Skin epidermis (tissue), 12 donors: ENCODE measurements around the gene PRDM7.

Experiments used
- H3K27ac ChIP-seq, 21 experiments: fragments of 200-600 bp; sonication (generic) in 11 of 21; one replicate each; pipeline ENCODE4 v1.5.0; 2020; ENCODE audit warnings: mild to moderate bottlenecking in 3 of 21, inconsistent platforms in 2 of 21, moderate library complexity in 2 of 21
- H3K4me3 ChIP-seq, 7 experiments: fragments of 200-600 bp; sonication (generic) in 2 of 7; one replicate each; pipeline ENCODE4 v1.5.0; 2020; ENCODE audit warnings: inconsistent platforms in 2 of 7, mild to moderate bottlenecking in 2 of 7, moderate library complexity in 1 of 7

Gene PRDM7

DNA sequence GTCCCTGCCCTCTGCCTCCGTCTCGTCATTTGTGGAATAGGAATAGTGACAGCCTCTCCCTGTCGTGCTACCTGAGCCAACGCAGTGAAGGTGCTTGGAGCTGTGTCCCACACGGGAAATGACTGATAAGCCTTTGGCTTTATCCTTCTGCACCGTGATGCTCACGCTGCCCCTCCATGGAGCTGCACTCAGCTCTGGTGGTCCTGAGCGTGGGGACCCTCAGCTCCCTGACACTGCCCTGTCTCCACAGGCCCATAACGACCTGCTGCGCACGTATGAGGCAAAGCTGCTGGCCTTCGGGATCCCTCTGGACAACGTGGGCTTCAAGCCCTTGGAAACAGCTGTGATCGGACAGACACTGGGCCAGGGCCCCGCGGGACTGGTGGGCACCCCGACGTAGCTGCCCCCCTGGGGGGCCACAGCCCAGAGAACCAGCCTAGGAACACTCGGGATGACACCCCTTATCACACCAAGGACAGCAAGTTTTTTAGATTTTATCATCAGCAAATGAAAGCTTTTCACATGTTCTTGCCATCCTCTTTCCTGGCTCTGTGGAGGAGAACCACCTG, 34.1 kb downstream of the PRDM7 start:
- H3K27ac ChIP-seq: peak overlapping the region in 1 of 21 experiments; percentile 31
- no peak overlapping the region for H3K4me3 ChIP-seq

GRCh38 chr16:90041896-90042473, 35.1 kb downstream of the PRDM7 start:
- H3K27ac ChIP-seq: no peak overlapping the region

GRCh38 chr16:90040152-90041023, 36.7 kb downstream of the PRDM7 start:
- H3K27ac ChIP-seq: no peak overlapping the region
- no peak overlapping the region for H3K4me3 ChIP-seq

More at GRCh38 chr16:90041896-90042473, 35.1 kb downstream of the PRDM7 start:
- H3K4me3 ChIP-seq: no peak overlapping the region

- H3K27ac ChIP-seq: no peak overlapping the region
- no peak overlapping the region for H3K4me3 ChIP-seq
These were observed 39.9 kb downstream of the PRDM7 start for GRCh38 chr16:90037276-90037675.

DNA sequence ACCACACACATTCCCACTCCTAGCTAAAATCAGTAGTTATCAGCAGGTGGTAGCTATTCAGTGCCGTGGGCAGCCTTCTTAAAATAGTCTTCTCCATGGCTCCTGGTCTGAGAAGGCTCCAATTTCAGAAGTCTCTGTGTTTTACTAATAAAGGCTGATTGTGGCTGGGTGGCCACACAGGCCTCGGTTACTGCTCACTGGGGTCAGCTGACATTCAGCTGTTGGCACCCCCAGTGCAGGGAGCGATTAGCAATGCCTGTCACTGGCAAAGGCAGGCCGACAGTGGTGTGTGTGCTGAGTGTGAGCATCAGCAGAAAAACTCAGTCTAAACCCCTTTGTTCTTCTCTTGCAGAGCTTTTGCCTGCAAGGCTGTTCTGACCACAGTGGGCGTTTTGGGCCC, 41.2 kb downstream of the PRDM7 start:
- H3K4me3 ChIP-seq: no peak overlapping the region
- H3K27ac ChIP-seq: no peak overlapping the region

DNA sequence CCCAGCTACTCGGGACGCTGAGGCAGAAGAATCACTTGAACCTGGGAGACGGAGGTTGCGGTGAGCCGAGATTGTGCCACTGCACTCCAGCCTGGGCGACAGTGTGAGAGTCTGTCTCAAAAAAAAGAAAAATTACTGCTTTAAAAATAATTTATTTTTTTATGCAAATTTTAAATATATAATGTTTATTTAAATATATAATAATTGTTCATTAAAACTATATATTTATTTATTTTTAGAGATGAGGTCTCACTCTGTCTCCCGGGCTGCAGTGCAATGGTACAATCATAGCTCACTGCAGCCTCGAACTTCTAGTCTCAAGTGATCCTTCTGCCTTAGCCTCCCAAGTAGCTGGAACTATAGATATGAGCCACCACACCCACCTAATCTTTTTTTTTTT, 42.6 kb downstream of the PRDM7 start:
- no peak overlapping the region for H3K4me3 ChIP-seq
- H3K27ac ChIP-seq: no peak overlapping the region

DNA sequence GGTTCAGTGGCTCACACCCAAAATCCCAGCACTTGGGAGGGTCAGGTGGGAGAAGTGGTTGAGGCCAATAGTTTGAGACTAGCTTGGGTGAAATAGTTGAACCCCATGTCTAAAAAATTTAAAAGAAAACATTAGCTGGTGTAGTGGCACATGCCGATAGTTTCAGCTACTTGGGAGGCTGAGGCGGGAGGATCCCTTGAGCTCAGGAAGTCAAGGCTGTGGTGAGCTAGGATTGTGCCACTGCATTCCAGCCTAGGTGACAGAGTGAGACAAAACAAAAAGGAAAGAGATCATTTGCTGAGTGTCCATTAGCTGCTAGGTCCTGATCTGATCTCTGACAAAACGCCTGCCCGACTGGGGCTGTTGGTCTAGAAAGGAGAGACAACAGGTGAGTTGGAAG, 43.7 kb downstream of the PRDM7 start:
- H3K27ac ChIP-seq: no peak overlapping the region

GRCh38 chr16:90032674-90033331, 44.3 kb downstream of the PRDM7 start:
- H3K4me3 ChIP-seq: no peak overlapping the region
- H3K27ac ChIP-seq: no peak overlapping the region

More for the DNA sequence above, 43.7 kb downstream of the PRDM7 start:
- H3K4me3 ChIP-seq: no peak overlapping the region

DNA sequence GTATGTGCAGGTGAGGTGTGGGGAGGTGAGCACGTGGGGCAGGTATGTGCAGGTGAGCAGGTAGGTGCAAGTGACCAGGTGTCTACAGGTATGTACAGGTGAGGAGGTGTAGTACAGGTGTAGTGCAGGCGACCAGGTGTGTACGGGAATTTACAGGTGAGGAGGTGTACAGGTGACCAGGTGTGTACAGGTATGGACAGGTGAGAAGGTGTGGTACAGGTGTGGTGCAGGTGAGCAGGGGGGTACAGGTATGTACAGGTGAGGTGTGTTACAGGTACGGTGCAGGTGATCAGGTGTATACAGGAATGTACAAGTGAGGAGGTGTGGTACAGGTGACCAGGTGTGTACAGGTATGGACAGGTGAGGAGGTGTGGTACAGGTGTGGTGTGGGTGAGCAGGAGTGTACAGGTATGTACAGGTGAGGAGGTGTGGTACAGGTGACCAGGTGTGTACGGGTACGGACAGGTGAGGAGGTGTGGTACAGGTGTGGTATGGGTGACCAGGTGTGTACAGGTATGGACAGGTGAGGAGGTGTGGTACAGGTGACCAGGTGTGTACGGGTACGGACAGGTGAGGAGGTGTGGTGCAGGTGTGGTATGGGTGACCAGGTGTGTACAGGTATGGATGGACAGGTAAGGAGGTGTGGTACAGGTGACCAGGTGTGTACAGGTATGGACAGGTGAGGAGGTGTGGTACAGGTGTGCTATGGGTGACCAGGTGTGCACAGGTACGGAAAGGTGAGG, 45.0 kb downstream of the PRDM7 start:
- H3K27ac ChIP-seq: no peak overlapping the region
- no peak overlapping the region for H3K4me3 ChIP-seq

- H3K4me3 ChIP-seq: no peak overlapping the region
- no peak overlapping the region for H3K27ac ChIP-seq
These were observed 45.8 kb downstream of the PRDM7 start for GRCh38 chr16:90031186-90031930.

GRCh38 chr16:90028985-90029384, 48.1 kb downstream of the PRDM7 start:
- Histone ChIP-seq H3K27ac (no peak overlapping the region), H3K4me3 (no peak overlapping the region)

DNA sequence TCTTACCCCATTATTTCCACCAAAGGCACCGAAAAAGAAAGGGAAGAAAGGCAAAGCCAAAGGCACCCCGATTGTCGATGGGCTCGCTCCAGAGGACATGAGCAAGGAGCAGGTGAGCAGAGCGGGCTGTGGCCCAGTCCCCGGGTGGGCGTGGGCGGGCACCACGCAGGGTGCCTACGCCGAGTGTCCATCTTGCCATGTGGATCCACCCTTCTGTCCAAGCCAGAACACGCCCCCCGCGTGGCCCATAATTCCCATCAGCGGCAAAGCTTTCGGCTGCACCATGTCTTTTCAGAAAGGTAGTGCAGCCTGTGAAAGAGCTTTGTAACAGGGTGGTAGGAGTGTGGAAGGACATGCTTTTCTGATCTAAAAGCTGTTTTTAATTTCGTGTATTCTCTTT, 49.5 kb downstream of the PRDM7 start:
- Histone ChIP-seq H3K27ac (no peak overlapping the region), H3K4me3 (no peak overlapping the region)

DNA sequence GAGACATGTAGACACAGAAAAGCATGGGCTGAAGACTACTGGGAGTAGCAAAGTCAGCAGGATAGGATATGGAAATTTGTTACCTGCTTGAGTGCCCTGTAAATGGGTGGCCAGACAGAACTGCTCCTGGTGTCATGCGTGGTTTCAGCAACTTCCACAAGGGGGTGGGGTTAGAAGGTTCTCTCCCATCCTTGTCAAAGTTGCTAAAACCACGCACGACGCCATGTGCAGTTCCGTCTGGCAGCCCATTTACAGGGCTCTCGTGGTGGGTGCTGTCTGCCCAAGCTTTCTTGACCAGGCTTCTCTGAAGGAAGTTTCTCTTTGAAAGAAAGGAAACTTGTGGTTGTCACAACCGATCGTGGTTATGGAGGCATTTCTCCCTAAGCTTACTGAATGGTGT, 51.0 kb downstream of the PRDM7 start:
- no peak overlapping the region for H3K27ac ChIP-seq

DNA sequence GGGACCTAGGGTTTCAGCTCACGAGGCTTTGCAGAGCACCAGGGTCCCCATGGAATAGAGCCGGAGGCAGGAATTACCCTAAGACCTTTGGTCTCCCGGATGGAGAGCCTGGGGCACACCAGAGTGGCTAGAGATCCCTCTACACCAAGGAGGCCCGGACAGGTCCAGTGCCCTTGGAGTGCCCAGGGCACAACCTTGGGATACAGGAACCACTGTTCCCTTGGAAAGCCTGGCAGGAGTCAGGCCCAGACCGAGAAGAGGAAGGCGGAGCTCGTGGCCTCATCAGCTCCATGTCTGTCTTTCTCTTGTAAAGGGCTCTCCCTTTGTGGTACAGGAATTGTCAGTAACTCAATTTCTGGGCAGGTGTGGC, 54.1 kb downstream of the PRDM7 start:
- Histone ChIP-seq H3K4me3 (peak overlapping the region; percentile 45 to 79 (median 63)), H3K27ac (peak overlapping the region in 20 of 21 experiments; percentile 18 to 91 (median 79))

More for the DNA sequence above, 51.0 kb downstream of the PRDM7 start:
- H3K4me3 ChIP-seq: no peak overlapping the region

DNA sequence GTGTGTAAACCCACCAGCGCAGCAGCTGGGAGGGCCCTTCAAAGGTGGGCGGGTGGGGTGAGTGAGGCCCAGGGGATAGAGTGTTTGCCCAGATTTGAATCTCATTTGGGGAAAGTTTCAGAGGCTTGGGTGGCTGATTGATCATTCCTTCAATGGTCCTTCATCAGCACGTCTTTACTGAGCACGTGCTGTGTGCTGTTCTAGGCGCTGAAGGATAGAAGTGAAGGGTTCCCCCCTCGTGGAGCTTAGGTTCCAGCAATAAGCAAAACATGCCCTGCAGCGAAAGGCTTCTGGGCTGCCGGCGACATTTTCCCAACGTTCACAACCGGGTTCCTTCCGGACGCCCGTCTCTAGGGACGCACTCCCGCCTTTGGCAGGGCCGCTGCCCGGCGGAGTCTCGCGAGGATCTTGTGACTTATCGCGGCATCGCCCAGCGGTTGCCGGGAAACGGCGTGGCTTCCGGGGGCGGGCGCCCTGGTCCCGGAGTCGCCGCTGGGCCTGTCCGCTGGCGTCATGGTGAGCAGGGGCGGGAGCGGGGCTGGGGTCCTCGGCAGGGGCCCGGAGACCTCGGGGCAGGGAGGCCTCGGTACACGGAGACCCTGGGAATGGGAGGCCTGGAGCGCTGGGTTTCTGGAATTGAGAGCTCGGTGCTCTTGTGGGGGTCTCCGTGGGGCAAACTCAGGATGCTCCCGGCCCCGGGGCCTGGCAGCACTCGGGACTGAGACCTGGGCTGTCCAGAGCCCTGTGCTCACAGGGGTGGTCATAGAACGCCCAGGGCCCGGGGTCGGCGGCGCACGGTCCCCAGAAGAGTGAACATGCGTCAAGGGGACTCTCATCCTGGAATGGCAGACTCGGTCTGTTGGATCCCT, 54.7 kb downstream of the PRDM7 start:
- H3K27ac ChIP-seq: peak overlapping the region; percentile 18 to 91 (median 79)
- H3K4me3 ChIP-seq: peak overlapping the region; percentile 45 to 79 (median 63)

DNA sequence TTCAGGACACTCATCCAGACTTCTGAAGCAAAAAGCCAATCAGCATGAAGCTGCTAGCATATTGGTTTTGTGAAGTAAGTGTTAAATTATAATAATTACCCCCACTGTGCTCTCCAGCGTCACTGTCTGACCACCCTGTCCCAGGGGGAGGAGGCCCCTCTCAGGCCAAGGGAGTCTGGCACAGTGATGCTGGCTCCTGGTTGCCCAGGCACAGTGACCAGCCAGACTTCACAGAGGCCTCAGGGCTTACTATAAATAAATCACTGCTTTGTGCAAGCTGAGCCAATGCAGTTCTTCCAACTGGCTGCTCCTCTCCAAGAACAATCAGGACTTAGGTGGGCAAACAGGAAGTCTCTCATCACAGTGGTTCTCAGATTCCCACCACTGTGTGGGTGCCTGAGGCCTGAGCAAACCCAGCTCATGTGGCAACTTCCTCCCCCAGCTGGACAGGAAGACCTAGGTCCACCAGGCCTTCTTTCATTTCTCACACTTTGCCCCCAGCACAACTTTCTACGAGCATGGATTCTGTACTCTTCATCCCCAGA, 56.2 kb downstream of the PRDM7 start:
- Histone ChIP-seq H3K4me3 (no peak overlapping the region), H3K27ac (no peak overlapping the region)

DNA sequence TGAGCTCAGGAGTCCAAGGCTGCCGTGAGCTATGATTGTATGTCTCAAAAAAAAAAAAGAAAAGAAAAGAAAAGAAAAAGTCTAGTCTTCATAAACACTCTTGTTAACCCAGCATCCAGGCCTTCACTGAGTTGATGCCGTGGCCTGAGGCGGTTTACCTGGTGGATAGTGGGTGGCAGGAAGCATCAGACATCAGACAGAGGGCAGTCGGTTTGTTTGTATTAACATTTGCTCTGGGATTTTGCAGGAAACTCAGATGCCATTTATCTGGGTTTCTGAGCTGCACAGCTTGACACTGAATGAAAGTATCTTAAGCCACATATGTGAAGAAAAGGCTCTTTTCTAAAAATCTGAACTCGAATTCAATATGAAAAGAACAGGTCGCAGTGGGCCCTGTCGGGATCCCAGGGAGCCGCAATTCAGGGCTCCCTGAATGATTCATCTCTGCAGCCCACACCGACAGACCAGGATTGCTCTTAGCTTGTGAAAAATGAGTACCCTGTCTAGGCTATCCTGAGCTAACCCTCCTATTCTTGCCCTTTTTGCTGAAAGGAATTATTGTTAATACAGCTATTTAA, 56.8 kb downstream of the PRDM7 start:
- Histone ChIP-seq H3K4me3 (peak overlapping the region in 1 of 7 experiments; percentile 53), H3K27ac (peak overlapping the region in 2 of 21 experiments; percentile 50 to 65)
